NT2/D1 (cell line): ENCODE measurements around the gene CDC6.

Experiments
- DNase-seq: peaks from one replicate; pipeline ENCODE4 v3.0.0-alpha.2; 2011; ENCODE audit warnings: low read depth, low spot score
- H3K27me3 ChIP-seq: 2 replicates; pipeline ENCODE4 v1.6.0; 2011; ENCODE audit warnings: mild to moderate bottlenecking; ENCODE audit not compliant: insufficient read length, insufficient read depth
- H3K36me3 ChIP-seq: 2 replicates; pipeline ENCODE4 v1.6.1; 2011; ENCODE audit warnings: mild to moderate bottlenecking, low read length, mixed read lengths; ENCODE audit not compliant: insufficient read depth, insufficient read length
- H3K4me1 ChIP-seq: 2 replicates; pipeline ENCODE4 v1.5.1; 2011; ENCODE audit not compliant: insufficient read depth, insufficient read length
- H3K4me3 ChIP-seq: 2 replicates; pipeline ENCODE4 v1.5.1; 2011; ENCODE audit warnings: low read depth; ENCODE audit not compliant: insufficient read length
- H3K9ac ChIP-seq: 2 replicates; pipeline ENCODE4 v1.6.0; 2011; ENCODE audit warnings: low read depth; ENCODE audit not compliant: insufficient read length
- H3K9me3 ChIP-seq: 2 replicates; pipeline ENCODE4 v1.5.1; 2011; ENCODE audit warnings: mild to moderate bottlenecking, low read length; ENCODE audit not compliant: insufficient read depth
- SUZ12 ChIP-seq: IDR thresholded peaks from 2 replicates; pipeline ENCODE4 v1.6.1; 2011; ENCODE audit not compliant: insufficient read length, insufficient read depth; ENCODE audit errors: extremely low read depth
- YY1 ChIP-seq: IDR thresholded peaks from 2 replicates; pipeline ENCODE4 v1.6.1; 2011; ENCODE audit not compliant: insufficient read length, insufficient read depth
- ZNF274 ChIP-seq: IDR thresholded peaks from 2 replicates; pipeline ENCODE4 v1.6.1; 2011; ENCODE audit warnings: mild to moderate bottlenecking, low read depth, low read length

Gene CDC6

DNA sequence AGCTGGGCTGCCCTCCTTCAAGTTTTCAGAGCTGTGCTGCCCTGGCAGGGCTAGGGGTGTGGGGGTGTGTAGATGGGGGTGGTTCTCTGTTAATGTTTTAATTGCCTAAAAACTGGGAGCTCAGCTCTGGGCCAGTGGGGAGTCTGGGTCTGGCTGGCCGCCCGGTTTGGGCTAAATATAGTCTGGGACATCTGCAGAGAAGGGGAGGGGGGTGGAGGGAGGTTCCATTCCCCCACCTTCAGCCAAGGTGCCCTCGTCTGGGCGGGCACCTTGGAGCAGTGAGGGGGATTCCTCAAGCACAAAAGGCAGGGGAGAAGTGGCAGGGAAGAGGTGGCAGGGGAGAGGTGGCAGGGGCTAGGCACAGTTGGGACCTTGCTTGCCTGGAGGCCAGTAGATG, 34.3 kb downstream of the CDC6 start:
- Histone ChIP-seq H3K4me1 (peaks cover 33% of the 10 kb centered on the region), H3K4me3 (no peak overlapping the region), H3K9me3 (no peaks in the 10 kb centered on the region), H3K36me3 (peaks cover 3% of the 10 kb centered on the region), H3K9ac (no peak overlapping the region), H3K27me3 (peaks cover 16% of the 10 kb centered on the region)
- no peak for DNase-seq
- no peak for TF ChIP-seq ZNF274
- TF ChIP-seq SUZ12, result no peak
- no peak for TF ChIP-seq YY1

DNA sequence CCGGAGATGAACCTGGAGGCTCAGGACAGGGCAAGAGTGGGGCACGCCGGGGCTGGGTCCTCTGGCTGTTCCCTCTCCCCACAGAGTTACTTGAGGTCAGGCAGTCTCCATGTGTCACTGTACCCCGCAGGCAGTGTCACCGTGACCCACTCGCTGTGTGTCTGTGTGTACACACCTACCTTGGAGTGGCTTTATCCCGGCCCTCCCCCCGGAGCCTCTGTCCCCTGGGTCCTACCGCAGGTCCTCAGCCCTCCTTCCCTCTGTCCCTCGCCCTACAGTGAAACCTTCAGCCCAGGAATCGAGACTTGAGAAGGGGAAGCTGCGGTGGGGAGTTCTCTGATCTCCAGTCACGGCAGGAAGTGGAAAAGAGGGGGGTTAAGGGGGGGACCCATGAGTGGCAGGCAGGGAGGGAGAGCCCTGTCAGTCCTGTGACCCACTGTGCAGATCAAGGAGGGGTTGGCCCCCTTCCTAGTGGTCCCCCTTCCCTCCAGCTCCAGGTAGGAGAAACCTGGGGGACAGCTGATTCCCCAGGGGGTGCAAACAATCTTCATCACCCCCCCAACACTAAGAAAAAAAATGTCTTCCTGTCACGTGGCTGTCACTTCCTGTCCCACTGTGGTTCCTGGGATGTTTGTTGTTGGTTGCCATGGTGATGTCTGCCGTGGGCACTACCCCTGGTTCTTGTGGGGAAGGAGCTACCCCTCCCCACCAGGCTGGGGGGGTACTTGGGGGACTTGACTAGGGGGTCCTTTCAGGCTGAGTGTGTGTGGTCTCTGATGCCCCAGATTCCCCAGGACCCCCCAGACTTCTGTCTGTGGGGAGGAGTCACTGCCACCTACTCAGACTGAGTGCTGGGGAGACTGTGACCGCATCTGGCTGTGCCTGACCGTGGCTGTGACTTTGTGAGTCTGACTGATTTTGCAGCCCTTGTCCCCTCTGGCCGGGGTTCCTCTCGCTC, 35.0 kb downstream of the CDC6 start:
- Histone ChIP-seq H3K4me3 (no peak overlapping the region), H3K4me1 (peaks cover 31% of the 10 kb centered on the region), H3K9ac (peak overlapping the region; percentile 26), H3K9me3 (no peaks in the 10 kb centered on the region), H3K36me3 (peaks cover 3% of the 10 kb centered on the region), H3K27me3 (peaks cover 9% of the 10 kb centered on the region)
- TF ChIP-seq SUZ12, result no peak
- TF ChIP-seq YY1, result no peak
- TF ChIP-seq ZNF274, result no peak
- no peak for DNase-seq

DNA sequence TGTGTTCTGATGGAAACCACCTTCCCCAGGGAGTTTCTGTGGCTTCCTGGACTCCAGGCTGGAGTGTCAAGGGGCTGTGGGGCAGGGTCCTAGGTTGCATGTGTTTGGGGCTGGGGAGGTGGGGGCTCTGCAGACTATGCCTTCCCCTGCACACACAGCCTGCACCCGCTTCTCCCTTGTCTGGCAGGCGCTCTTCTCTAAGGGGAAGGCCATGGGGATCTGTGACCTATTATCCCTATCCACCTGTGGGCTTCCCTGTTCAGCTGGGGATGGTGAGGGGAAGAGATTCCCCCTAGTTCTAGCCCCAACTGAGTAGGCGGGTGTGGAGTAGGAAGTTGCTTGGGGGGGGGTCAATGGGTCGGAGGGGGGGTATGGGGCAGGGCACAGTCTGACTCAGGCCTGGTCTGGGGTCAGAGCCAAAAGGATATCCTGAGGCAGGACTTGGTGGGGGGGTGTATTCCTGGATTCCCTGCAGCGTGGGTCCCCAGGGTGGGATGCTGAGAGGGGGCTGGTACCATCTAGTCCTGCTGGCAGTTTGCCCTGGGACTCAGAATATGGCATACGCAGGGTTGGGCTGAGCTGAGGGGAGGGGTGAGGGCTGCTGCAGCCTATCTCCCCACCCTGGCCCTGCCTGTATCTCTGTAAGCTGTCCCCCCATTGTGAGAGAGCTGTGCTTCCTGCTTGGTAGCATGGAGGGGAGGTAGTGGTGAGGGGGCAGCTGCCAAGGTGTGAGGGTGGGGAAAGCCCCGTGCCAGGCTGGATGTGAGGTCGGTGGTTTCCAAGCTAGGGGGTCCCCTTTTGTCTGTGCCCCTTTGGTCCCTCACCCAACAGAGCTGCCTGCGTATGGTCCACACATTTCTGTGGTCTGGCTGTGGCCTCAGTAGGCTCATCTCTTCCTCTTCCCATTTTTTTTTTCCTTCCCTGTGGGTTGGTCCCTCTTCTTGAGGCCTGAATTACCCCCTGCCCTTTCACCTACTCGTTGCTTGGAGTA, 36.0 kb downstream of the CDC6 start:
- no peaks in the 10 kb centered on the region for H3K9me3 ChIP-seq
- no peak for DNase-seq
- H3K9ac ChIP-seq, result peak overlapping the region; percentile 26
- H3K27me3 ChIP-seq, result peaks cover 6% of the 10 kb centered on the region
- no peak overlapping the region for H3K4me3 ChIP-seq
- TF ChIP-seq ZNF274 (no peak), SUZ12 (no peak), YY1 (no peak)
- peaks cover 3% of the 10 kb centered on the region for H3K36me3 ChIP-seq
- peaks cover 31% of the 10 kb centered on the region for H3K4me1 ChIP-seq

DNA sequence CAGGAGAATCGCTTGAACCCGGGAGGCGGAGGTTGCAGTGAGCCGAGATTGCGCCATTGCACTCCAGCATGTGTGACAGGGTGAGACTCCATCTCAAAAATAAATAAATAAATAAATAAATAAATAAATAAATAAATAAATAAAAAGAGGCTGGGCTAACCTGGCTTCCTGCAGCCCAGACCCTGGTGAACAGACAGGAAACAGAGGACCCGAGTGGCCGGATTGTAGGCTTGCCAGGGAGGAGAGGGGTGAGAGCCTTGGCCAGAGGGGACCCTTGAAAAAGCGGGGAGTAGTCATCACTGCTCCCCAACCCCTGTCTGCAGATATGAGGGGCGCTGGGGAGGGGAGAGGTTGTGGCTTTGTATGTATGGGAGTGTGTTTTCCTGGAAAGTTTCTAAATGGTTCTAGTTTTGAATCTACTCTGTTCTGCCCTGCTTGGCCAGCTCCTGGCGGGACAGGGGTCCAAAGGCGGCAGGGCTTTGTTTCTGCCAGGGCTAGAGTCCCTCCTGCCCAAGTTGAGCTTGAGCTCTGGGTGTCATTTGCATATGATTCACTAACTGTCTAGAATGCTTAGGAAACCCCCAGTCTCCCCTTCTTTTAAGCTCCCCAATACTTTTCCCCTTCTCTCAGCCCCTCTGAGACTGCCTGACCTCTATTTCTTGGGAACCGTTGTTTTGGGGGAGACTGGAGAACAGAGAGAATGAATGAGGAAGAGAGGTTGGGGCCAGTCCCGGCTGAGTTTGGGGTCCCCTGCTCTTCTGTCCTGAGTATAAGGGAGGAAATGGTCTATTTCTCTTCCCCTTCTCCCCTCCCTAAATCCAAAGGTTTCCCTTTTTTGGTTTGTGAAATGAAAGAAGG, 37.7 kb downstream of the CDC6 start:
- TF ChIP-seq YY1, result no peak
- TF ChIP-seq SUZ12, result no peak
- no peak for TF ChIP-seq ZNF274
- H3K36me3 ChIP-seq, result peaks cover 3% of the 10 kb centered on the region
- H3K4me3 ChIP-seq, result no peak overlapping the region
- H3K9me3 ChIP-seq, result no peaks in the 10 kb centered on the region
- DNase-seq, result no peak
- H3K9ac ChIP-seq, result peak overlapping the region; percentile 5
- H3K4me1 ChIP-seq, result peaks cover 31% of the 10 kb centered on the region
- no peaks in the 10 kb centered on the region for H3K27me3 ChIP-seq

DNA sequence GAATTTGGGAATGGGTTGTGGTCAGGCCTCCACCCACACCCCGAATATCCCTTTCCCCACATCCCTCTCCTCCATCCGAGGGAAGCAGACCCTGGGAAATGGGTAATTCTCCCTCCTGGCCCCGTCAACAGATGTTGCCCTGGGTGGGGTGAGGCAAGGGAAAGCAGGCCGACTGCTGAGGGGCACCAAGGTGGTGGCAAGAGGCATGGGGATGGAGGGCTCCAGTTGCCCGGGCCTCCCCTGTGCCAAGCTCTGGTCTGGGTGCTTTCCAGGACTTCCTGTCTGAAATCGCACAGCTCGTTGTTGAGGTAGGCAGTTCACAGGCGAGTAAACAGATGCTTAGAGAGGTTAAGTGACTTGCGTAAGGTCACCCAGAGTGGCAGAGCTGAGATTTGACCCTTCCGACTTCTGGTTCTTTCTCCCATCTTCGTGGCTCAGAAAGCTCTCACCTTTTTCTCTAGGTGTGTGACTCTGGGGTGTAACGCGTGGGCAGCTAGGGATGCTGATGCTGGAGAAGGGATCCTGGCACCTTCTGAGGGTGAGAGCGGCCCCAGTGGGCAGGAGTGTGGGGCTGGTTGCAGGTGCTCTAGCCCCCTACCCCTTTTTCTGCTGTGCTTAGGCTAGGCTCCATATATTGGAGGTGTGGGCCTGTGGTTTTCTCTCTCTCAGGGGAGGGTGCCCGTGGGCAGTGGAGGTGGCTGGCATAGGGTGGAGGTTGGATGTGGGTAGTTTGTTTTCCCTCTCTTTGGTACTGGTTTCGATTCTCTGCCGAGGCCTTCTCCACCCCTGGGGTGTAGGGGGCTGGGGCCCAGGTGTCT, 38.5 kb downstream of the CDC6 start:
- H3K4me3 ChIP-seq, result no peak overlapping the region
- H3K27me3 ChIP-seq, result no peaks in the 10 kb centered on the region
- peaks cover 33% of the 10 kb centered on the region for H3K4me1 ChIP-seq
- no peak for DNase-seq
- H3K36me3 ChIP-seq, result peaks cover 12% of the 10 kb centered on the region
- H3K9me3 ChIP-seq, result no peaks in the 10 kb centered on the region
- TF ChIP-seq ZNF274, result no peak
- TF ChIP-seq SUZ12, result no peak
- no peak overlapping the region for H3K9ac ChIP-seq

DNA sequence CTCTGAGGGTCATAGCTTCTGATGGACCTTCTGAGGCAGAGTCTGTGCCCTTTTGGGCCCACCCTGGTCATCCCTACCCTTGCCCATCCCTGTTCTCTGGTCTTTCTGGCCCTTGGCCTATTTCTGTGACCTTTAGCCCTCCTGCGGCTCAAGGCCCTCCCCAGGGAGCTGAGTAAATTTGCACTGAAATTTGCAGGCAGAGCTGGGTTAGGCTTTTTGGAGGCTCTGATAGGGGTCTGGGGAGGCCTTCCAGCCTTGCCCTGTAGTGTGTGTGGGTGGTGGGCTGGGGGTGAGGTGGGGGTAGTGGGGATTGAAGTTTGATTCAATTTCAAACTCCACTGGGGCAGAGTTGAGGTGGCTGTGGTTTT, 39.1 kb downstream of the CDC6 start:
- Histone ChIP-seq H3K27me3 (no peaks in the 10 kb centered on the region), H3K36me3 (peaks cover 18% of the 10 kb centered on the region), H3K4me3 (no peak overlapping the region), H3K9me3 (no peaks in the 10 kb centered on the region), H3K9ac (no peak overlapping the region), H3K4me1 (peaks cover 36% of the 10 kb centered on the region)
- no peak for DNase-seq
- TF ChIP-seq ZNF274, result no peak
- no peak for TF ChIP-seq SUZ12
- TF ChIP-seq YY1, result no peak
